NCI-H82 treated with DMSO at 0.1 percent for 48 hours (cell line): ENCODE data around the gene WWC2.
"Not testable (repeated sequence)": the region's sequence is repeated elsewhere in the genome, so short reads cannot be mapped to it uniquely, and the experiment has no call there.

Experiments used
- DNase-seq: peaks from one replicate; lab custom pipeline; 2025; ENCODE audit not compliant: unreplicated experiment; lab: John Stamatoyannopoulos, UW

Gene WWC2

DNA sequence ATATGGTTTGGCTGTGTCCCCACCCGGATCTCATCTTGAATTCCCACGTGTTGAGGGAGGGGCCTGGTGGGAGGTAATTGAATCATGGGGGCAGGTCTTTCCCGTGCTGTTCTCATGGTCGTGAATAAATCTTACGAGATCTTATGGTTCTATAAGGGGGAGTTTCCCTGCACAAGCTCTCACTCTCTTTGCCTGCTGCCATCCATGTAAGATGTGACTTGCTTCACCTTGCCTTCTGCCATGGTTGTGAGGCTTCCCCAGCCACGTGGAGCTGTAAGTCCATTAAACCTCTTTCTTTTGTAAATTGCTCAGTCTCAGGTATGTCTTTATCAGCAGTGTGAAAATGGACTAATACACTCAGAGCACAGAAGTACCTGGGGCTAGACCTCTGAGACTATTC lies 227.3 kb downstream of the WWC2 start:
- not testable (repeated sequence) for DNase-seq

DNA sequence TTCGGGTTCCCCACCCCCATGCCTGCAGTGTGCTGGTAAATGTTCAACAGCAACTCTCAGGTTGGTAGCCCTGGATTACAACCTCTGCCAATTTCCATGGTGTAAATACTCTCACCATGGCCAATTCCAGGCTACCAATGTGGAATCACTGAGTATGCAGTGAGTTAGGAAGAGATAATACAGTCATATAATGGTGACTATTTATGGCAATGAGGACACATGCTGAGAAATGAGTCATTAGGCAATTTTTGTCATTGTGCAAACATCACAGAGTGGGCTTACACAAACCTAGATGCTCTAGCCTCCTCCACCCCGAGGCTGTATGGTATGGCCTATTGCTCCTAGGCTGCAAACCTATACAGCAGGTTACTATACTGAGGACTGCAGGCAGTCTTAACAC lies 227.8 kb downstream of the WWC2 start:
- DNase-seq = no peak

DNA sequence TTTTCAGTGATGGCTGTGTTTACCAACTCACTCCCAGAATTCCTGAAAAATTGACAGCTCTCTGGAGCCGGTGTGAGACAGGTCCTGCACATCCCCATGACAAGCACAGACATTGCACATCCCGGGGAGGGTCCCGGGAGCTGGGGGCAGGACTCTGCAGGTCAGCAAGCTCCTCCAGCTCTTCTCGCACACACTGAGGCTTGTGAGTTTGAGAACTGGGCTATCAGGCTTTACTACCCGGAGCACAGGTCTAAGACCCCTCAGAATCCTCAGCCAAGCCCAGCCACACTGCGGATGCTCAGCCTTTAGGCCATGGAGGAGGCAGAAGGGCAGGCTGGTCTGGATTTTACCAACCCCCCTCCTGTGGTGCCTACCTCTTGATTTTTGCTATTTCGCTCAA lies 228.8 kb downstream of the WWC2 start:
- DNase-seq = no peak

DNA sequence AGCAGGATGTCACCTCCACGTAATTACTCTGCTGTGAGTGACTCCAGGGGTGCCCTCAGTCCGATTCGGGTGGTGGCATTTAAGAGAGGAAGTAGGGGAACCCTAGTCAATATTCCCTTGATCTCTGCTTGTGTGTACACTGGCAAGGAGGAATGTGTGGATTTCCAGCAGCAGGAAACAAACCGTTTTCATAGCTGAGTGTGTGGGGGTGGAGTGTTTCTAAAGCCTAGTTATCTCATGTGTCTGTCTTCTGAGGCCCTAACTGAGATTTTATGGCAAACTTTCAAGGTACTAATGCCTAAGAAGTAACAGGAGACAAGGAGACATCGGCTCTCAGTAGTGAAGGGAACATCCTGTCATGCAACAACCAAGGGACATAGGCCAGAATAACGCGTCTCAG lies 229.8 kb downstream of the WWC2 start:
- no peak for DNase-seq

DNA sequence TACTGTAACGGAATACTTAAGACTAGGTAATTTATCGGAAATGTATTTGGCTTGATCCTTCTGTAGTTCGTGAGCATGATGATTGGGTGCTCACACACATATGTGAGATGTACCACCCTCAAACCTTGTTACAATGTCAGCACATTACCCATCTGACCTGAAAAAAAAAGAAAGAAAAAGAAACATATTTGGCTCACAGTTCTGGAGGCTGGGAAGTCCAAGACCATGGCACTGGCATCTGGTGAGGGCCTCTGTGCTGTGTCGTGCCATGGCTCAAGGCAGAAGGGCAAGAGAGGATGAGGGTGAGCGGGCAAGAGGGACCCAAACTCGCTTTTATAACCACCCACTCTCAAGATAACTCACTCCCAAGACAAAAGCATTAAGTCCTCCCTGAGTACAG lies 230.2 kb downstream of the WWC2 start:
- DNase-seq = no peak

DNA sequence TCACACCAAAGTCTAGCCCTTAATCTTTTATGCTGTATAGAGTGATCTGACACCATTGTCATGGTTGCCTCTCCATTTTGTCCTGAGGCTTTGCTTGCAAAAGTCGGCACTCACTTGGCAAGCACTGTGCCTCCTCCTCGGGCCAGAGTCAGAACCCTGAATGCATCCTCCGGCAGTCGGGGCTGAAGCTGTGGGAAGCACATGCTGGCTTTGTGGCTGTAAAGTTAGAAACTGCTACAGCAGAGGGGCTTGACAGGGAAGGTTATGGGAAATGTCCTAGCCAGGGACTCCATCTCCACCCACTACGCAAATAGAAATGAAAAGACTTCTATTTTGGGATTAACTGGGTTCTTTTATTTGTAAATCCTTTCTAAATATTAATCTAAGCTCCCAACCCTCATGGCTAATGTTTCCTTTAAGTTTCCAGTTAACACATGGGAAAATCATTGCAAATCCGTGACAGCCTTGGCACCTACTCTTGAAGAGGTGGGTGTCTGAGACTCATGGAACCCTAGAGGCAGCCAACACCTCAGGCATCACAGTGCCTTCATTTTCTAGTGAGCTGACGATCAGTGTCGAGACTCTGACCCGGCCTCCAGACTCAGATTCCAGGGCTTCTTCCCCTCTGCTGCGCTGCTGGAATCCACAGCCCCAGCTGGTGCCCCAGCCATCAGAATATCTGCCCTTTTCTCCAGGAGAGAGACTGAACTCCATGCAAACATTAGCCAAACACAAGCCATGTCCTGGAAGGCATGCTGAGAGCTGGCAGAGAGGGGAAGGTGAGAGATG lies 231.1 kb downstream of the WWC2 start:
- DNase-seq = no peak

DNA sequence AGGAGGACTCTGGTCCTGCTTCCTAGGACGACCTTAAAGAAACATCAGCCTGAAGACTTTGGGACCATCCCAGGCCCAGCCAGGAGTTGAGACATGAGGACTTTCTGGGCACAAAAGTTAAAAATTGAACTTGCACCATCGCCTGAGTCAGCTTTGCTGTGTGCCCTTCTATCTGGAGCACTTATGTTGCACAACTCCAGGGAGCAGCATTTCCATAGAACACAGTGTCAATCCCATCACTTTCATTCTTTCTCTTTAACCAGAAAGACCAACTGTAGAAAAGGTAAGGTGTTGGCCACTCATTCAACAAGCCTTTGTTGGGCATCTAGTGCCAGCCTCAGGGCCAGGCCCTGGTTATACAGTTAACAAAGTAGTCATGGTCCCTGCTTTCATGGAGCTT lies 231.8 kb downstream of the WWC2 start:
- no peak for DNase-seq

DNA sequence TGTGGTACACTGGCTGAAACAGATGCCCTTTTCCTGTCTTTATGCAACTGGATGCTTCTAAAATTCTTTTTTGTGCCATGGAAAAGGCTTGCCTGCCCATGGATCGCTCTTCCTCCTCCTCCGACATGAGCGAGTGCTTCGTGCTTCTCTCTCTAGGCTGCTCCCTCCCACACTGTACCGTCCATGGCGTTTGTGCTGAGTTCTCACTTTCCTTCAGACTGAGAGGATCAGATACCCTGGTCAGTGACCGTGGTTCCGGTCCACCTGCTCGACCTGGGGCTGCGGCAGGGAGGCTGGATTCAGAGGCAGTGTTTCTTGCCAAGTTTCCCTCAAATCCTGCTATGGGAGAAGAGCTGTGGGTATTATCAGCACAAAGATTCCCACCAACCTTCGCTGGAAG lies 233.4 kb downstream of the WWC2 start:
- DNase-seq = no peak

DNA sequence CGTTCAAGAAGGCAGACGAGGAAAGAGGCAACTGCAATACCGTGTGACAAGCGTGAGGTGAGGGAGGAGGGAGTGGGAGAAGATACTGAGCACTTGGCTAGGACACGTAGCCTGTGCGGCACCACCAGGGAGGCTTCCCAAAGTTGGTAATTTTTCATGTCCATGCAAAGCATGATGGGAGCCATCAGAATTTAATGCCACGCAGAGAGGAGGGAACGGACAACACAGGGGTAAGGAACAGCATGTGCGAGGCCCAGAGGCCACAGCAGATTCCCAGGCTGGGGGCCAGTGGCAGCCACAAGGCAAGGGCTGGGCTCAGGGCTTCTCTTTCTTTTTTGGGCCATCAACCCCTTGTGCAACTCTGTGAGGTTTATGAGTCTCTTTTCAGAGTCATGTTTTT lies 234.1 kb downstream of the WWC2 start:
- no peak for DNase-seq

DNA sequence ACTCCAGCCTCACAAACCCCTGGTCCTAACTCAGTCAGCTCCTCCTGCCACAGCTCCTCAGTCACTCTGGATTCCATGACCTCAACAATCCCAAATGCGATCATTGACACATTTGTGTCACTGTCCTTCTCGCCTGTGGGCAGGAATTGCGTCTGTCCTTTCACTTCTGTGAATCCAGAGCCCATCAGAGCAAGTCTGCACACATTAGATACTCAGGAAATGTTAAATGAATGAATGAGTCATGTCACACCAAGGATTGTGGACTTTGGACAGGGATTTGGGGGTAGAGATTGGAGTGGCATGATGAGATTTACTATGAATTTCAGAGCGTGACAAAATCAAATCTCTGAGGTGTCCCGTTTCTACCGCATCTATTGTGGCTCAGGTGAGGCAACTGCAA lies 234.9 kb downstream of the WWC2 start:
- DNase-seq = no peak

DNA sequence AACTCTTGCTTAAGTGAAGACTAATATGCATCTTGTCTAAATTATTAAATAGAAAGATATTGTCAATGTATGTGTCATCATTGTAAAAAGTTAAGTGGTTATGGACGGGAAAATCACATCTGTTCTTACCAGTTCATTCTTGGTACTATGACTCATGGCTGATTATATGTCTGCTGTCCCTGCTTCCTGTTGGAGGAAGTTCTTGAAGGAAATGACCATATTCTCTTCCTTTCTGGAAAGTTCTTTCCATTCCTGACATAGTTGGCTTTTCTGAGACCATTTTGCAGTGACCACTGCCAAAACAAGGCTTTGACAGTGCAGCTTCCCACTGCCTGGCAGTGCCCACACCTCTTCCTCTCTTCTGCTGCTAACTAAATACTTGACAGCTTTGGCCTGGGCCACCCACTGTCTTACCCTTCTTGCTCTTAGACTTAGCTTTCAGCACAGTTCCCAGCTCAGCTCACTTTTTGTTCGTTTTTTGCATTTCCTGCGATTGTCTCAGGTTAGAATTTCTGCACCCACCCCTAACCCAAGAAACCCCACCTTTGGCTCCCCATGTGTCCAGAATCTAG lies 236.4 kb downstream of the WWC2 start:
- DNase-seq = no peak

DNA sequence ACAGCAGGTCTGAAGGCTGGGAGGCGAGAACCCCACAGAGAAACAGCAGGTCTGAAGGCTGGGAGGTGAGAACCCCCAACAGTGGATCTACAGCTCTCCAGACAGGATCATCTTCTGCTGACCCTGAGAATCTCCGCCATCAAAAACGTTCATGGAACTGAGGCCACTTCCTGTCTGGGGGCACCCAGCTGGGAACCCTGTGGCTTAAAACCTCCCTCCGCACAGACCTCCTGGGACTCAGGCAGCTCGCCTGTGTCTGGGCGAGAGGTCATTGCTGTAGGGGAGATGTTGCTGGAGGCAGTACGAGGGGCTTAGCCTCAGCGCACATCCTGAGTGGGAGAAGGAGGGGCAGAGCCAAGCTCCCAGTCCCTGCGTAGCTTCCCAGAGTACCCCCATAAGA lies 238.3 kb downstream of the WWC2 start:
- no peak for DNase-seq

DNA sequence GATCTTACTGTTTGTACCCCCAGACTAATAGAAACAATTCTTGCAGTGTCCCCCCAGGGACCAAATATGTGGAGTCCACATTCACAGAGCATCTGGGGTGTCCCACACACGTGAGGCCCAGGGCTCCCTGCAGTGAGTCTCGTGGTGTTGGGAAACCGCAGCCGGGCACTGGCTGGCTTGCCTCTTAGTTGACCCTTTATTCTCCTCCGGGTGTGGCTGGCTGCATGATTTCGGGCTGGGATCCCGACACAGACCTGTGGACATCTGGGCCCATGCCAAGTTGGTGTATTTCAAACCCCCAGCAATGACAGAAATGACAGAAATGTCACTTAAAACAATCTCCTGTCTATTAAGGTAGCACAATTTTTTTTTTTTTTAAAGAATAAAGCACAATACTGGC lies 238.8 kb downstream of the WWC2 start:
- no peak for DNase-seq

DNA sequence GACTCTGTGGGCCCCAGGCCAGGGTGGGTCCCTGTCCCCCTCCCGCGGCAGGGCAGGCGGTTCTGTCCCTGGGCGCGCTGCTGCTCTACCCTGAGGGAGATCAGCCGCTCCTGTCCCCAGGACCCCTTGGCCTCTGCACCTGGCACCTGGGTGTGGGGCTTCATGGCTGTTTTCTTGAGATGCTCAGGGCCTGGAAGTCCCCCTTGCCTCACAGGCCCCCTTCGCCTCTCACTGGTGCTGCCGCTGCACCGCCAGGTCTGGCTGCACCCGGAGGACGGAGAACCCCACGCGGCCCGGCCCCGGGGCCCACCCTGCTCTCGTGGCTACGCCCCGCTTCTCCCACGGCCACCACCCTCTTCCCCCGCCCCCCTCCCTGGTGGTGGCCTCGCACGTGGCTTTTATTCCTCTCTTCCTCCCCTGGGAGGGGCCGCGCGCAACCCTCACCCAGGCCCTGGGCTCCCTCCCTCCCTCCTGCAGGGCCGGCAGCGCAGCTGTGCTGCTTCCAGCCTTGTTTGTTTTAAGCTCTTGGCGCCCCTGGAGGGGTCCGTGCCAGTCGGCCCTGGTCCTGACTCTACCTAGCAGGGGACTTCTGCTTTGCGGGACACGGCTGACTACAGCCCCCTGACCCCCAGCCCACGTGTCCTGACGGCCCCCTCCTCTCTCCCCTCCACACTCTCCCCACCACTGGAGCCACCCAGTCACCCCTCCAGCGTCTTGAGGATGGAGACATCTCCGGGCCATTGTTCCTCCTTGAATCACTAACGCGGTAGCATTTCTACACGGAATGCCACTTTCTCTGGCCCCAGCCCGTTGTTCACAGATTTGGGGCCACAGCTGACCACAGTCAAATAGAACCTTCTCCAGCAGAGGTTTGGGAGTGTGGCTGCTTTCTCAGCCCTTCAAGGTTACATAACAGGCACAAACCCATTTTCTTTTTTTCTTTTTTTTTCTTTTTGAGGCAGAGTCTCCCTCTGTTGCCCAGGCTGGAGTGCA lies 243.8 kb downstream of the WWC2 start:
- no peak for DNase-seq

DNA sequence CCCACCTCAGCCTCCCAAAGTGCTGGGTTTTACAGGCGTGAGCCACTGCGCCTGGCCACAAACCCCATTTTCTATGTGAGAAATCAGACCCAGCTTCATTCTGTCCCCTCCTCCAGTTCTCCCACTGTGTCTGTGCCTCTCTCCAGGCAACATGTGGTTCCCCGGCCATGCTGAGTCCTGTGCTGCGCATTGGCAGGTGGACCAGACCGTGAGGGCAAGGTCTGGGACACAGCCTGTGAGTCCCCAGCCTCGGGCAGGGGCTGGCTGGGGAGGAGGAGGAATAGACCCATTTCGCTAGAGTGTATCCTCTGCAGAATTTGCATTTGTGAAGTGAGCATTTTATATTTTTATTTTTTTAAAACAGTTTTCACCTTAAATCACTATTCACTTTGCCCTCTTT lies 244.7 kb downstream of the WWC2 start:
- DNase-seq = no peak

DNA sequence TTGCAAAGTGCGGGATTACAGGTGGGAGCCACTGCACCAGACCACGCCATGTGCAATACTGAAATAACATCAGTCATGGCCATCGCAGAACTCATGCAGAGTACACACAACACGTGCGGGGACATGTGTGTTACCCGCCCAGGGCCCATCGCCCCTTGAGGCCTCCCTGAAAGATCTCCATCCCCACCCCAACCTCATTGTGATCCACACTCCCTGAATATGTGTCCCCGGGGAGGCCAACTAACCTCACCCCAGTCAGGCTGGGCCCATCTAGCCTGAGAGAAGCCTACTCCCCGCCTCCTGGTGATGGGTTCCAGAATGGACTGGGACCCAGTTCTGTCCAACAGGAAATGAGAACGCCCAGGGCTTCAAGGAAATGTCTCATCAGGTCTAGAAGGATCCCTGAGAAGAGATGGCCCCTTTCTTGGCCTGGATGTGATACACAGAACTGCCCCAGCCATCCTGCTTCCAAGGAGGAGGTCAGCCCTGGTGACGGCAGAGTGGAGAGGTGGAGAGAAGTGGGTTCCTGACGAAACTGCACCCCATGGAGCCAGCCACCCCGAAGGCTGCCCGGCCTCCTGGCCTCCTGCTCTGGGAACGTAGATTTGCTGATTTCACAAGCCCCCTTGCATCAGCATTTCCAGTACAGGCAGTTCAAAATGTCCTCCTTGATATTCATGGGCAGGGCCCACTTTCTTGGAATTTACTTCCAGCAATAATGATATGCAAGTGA lies 245.6 kb downstream of the WWC2 start:
- DNase-seq = no peak

DNA sequence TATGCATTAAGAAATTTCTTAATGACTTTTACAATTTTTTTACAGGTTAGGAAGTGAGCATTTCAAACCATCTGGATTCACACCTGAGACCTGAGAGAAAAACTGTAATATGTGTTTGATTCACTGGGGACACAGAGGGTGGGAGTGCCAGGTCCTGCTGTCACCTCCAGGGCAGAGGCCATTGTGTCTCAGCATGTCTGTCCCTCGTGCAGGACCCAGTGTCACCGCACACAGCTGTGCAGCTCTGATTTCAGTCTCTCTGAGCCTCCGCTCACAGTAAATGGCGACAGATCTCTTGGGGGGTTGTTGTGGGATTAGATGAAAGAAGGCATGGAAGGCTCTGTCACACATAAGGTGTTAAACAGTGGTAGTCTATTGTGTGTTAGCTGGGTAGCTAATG lies 246.2 kb downstream of the WWC2 start:
- DNase-seq = no peak

DNA sequence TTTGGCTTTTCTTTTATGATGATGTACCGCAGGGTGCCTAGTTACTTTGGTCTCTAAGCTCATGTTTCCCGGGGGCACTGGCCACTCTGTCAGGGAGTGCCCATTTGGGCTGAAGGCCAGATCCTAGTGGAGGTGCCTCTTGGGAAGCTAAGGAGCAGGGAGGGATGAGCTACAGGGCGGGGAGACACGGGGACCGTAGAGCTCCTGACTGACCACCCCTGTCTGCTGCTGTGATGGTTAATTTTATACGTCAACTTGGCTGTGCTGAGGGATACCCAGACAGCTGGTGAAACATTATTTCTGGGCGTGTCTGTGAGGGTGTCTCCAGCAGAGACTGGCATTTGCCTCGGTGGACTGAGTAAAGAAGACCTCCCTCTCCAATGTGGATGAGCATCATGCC lies 248.1 kb downstream of the WWC2 start:
- DNase-seq = no peak

DNA sequence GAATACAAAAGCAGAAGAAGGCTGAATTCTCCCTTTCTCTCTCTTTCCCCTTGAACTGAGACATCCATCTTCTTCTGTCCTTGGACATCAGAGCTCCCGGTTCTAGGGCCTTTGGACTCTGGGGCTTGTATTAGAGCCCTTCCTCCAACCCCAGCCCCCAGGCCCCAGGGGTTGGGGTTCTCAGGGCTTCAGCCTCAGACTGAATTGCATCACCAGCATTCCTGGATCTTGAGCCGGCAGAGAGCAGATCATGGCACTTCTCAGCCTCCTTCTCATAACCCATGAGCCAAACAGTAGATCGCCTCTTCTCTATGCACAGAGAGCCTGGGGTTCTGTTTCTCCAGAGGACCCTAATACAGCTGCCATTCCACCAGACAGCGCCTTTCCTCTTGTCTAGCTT lies 248.5 kb downstream of the WWC2 start:
- no peak for DNase-seq

DNA sequence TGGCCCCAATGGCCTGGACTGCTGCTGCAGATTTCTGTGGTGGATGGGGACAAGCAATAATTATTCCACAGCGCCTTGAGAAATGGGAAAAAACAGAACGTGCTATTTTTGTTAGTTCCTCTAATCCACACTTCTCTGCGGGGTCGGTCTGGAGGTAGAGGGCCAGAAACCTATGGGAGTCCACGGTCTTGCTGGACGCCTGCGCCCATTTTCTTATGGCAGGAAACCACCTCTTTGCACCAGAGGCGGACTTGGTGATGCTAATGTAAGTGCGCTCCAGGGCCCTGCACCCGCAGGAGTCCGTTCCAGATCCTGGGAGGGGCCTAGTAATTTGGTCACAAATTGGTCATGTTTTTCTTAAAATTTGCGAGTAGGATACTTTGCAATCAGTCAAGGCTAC lies 249.1 kb downstream of the WWC2 start:
- DNase-seq = no peak
